ENCODE measurements around the gene OSBPL1A.
A peak's percentile ranks its signal among the peaks of the same experiment; 100 is the strongest.

Gene OSBPL1A

DNA sequence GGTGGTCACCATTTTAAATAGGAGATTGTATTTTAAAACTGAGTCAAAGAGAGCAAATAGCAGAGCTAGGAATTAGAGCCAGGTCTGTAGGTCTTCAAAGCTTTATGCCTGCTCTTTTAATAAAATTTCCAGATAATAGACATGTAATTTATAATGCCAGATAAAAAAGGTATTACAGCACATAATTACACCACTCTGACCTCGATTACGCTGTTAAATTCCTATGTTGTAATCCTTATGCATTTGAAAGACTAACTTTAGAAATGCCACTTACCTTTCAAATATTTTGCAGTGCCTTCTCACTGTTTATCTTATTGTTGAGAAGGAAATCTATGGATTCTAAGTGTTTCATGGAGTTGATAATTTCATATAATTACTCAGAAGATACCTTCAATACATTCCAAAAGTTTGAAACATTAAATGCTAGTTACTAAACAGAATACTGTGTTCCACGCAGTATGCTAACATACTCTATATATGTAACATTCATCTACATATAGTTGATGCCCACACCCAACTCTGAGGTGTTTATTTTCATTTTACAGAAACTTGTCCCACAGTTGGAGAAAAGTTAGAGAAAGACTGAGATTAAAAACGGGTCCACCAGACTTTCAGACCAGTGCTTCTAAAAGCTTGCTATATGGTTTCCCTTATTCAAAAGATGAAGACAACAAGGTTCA is 120.0 kb downstream of the OSBPL1A start:
- Histone ChIP-seq H3K4me1 (ENCODE audit: insufficient read depth, insufficient read length) (no peaks in the 10 kb centered on the region), H3K9ac (ENCODE audit: insufficient read length, low read depth) (no peak overlapping the region), H3K36me3 (ENCODE audit: insufficient read depth, insufficient read length, low read length) (no peaks in the 10 kb centered on the region), H3K27me3 (ENCODE audit: insufficient read depth, insufficient read length) (no peaks in the 10 kb centered on the region), H3K9me3 (ENCODE audit: insufficient read depth, low read length) (0 out of 2 replicates have a peak, but pooled peaks cover 8% of the 10 kb centered on the region), H3K4me3 (ENCODE audit: insufficient read length, low read depth) (no peak overlapping the region)
- DNase-seq (ENCODE audit: low read depth, low spot score), result no peak
- TF ChIP-seq ZNF274 (IDR thresholded peaks at IDR 0.05; ENCODE audit: low read depth, low read length), result no peak
- no peak for TF ChIP-seq SUZ12 (IDR thresholded peaks at IDR 0.05; ENCODE audit: extremely low read depth, insufficient read depth, insufficient read length)
- no peak for TF ChIP-seq YY1 (IDR thresholded peaks at IDR 0.05; ENCODE audit: insufficient read depth, insufficient read length)

DNA sequence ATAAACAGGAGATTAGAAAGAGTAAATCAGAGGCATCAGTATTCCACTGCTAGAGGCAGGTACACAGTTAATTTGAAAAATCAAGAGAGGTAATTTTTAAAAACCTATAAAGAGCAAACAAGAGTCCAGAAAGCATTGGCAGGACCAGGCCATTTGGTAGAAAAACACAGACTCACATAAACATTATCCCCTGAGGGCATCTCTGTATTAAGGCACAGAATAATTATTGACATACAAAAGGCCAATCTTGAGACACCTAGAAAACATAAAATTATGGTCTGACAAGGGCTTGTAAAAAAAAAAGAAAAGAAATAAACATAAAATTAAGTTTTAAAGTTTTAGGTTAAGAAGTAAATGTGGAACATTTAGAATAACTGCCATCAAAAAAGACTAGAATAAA is 120.6 kb downstream of the OSBPL1A start:
- Histone ChIP-seq H3K9me3 (ENCODE audit: insufficient read depth, low read length) (0 out of 2 replicates have a peak, but pooled peaks cover 3% of the 10 kb centered on the region), H3K4me3 (ENCODE audit: insufficient read length, low read depth) (no peak overlapping the region), H3K36me3 (ENCODE audit: insufficient read depth, insufficient read length, low read length) (no peaks in the 10 kb centered on the region), H3K4me1 (ENCODE audit: insufficient read depth, insufficient read length) (no peaks in the 10 kb centered on the region), H3K9ac (ENCODE audit: insufficient read length, low read depth) (no peak overlapping the region), H3K27me3 (ENCODE audit: insufficient read depth, insufficient read length) (no peaks in the 10 kb centered on the region)
- DNase-seq (ENCODE audit: low read depth, low spot score), result no peak
- TF ChIP-seq ZNF274 (IDR thresholded peaks at IDR 0.05; ENCODE audit: low read depth, low read length) (no peak), YY1 (IDR thresholded peaks at IDR 0.05; ENCODE audit: insufficient read depth, insufficient read length) (no peak), SUZ12 (IDR thresholded peaks at IDR 0.05; ENCODE audit: extremely low read depth, insufficient read depth, insufficient read length) (no peak)

- DNase-seq (ENCODE audit: low read depth, low spot score), result no peak
- no peak for TF ChIP-seq YY1 (IDR thresholded peaks at IDR 0.05; ENCODE audit: insufficient read depth, insufficient read length)
- no peak overlapping the region for H3K4me3 ChIP-seq (ENCODE audit: insufficient read length, low read depth)
Measured at GRCh38 chr18:24274837-24275236, 122.8 kb downstream of the OSBPL1A start.

DNA sequence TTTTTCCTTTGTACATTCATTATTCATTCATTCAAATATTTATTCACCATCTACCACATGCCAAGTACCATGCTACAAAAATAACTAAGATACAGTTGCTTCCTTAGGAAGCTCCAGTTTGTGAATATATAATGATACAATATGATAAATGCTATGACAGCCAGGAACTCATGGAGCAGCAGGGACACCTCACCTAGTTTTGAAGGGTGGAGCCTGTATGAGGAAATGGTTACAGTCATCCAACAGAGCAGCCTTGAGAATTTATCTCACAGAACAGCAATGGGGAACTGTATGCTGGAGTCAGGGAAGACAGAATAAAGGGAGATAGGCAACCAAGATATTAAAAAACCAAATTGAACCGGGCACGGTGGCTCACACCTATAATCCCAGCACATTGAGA is 124.0 kb downstream of the OSBPL1A start:
- Histone ChIP-seq H3K9ac (ENCODE audit: insufficient read length, low read depth) (no peak overlapping the region), H3K4me3 (ENCODE audit: insufficient read length, low read depth) (no peak overlapping the region), H3K36me3 (ENCODE audit: insufficient read depth, insufficient read length, low read length) (no peaks in the 10 kb centered on the region), H3K27me3 (ENCODE audit: insufficient read depth, insufficient read length) (no peaks in the 10 kb centered on the region), H3K9me3 (ENCODE audit: insufficient read depth, low read length) (no peaks in the 10 kb centered on the region), H3K4me1 (ENCODE audit: insufficient read depth, insufficient read length) (no peaks in the 10 kb centered on the region)
- DNase-seq (ENCODE audit: low read depth, low spot score), result no peak
- TF ChIP-seq ZNF274 (IDR thresholded peaks at IDR 0.05; ENCODE audit: low read depth, low read length), result no peak
- TF ChIP-seq YY1 (IDR thresholded peaks at IDR 0.05; ENCODE audit: insufficient read depth, insufficient read length), result no peak
- no peak for TF ChIP-seq SUZ12 (IDR thresholded peaks at IDR 0.05; ENCODE audit: extremely low read depth, insufficient read depth, insufficient read length)

More at GRCh38 chr18:24274837-24275236, 122.8 kb downstream of the OSBPL1A start:
- Histone ChIP-seq H3K36me3 (ENCODE audit: insufficient read depth, insufficient read length, low read length) (no peaks in the 10 kb centered on the region), H3K27me3 (ENCODE audit: insufficient read depth, insufficient read length) (no peaks in the 10 kb centered on the region), H3K9me3 (ENCODE audit: insufficient read depth, low read length) (no peaks in the 10 kb centered on the region), H3K9ac (ENCODE audit: insufficient read length, low read depth) (no peak overlapping the region), H3K4me1 (ENCODE audit: insufficient read depth, insufficient read length) (no peaks in the 10 kb centered on the region)

- Histone ChIP-seq H3K4me3 (ENCODE audit: insufficient read length, low read depth) (peak overlapping the region; percentile 69), H3K4me1 (ENCODE audit: insufficient read depth, insufficient read length) (no peaks in the 10 kb centered on the region), H3K9ac (ENCODE audit: insufficient read length, low read depth) (peak overlapping the region; percentile 85), H3K9me3 (ENCODE audit: insufficient read depth, low read length) (no peaks in the 10 kb centered on the region), H3K36me3 (ENCODE audit: insufficient read depth, insufficient read length, low read length) (no peaks in the 10 kb centered on the region), H3K27me3 (ENCODE audit: insufficient read depth, insufficient read length) (no peaks in the 10 kb centered on the region)
- TF ChIP-seq ZNF274 (IDR thresholded peaks at IDR 0.05; ENCODE audit: low read depth, low read length) (no peak), SUZ12 (IDR thresholded peaks at IDR 0.05; ENCODE audit: extremely low read depth, insufficient read depth, insufficient read length) (no peak), YY1 (IDR thresholded peaks at IDR 0.05; ENCODE audit: insufficient read depth, insufficient read length) (no peak)
- no peak for DNase-seq (ENCODE audit: low read depth, low spot score)
Measured at GRCh38 chr18:24272229-24272525, 125.4 kb downstream of the OSBPL1A start.

DNA sequence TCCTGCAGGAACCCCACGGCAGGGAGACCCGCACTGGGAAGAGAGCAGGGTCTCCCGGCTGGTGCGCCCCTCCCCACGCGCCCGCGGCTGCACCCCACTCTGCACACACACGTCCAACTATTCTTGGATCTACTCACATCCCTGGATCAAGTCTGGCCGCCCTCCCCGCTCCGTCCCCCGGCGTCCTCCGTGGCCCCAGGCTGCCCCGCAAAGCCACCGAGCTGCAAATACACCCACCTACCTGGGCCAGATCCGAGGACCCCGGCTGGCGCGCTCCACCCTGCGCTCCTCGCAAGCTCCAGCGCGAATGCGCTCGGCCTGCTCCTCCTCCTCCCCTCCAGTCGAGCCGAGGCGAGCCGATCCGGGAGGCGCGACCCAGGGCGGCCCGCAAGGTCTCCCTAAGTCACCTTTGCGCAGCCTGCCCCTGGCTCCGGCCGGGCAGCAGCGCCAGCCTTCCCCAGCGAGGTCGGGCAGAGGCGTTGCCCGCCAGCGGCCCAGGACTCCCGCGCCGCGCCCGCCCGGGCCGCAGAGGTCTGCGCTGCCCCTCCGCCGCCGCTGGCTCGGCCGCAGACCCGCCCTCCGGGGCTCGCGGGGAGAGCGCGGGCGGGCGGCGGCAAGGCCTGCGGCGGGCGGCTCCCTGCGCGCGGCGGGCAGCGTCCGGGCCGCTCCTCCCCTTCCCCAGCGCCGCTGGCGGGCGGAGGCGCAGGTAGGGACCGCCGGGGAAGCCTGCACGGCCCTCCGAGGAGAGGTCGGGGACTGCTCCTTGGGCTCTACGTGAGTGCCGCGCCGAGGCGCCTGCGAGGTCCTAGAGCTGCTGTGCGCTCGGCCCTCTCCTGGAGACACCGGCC is 126.0 kb downstream of the OSBPL1A start:
- peak overlapping the region; percentile 85 for H3K9ac ChIP-seq (ENCODE audit: insufficient read length, low read depth)
- TF ChIP-seq SUZ12 (IDR thresholded peaks at IDR 0.05; ENCODE audit: extremely low read depth, insufficient read depth, insufficient read length), result no peak
- no peaks in the 10 kb centered on the region for H3K36me3 ChIP-seq (ENCODE audit: insufficient read depth, insufficient read length, low read length)
- DNase-seq (ENCODE audit: low read depth, low spot score), result peak; percentile 85
- H3K27me3 ChIP-seq (ENCODE audit: insufficient read depth, insufficient read length), result no peaks in the 10 kb centered on the region
- H3K4me3 ChIP-seq (ENCODE audit: insufficient read length, low read depth), result peak overlapping the region; percentile 69
- no peaks in the 10 kb centered on the region for H3K9me3 ChIP-seq (ENCODE audit: insufficient read depth, low read length)
- no peaks in the 10 kb centered on the region for H3K4me1 ChIP-seq (ENCODE audit: insufficient read depth, insufficient read length)

DNA sequence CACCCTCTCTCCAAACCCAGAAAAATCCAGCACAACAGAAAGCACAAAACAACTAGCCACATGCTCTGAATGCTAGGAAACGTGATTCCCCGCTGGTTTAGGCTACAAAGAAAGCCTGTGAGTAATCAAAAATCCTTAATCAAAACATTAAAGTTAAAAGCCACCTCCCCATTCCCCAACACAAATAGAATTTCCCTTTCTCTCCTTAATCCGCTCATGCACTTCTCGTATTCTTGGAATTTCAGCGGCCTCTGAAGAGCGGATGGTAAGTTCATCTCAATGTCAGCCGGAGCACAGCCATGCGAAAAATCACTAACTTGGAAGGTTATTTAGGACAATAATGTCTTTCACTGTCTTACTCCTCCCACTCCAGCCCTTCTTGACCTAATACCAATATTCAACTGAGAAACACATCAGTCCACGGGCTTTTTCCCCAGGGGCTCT is 126.7 kb downstream of the OSBPL1A start:
- Histone ChIP-seq H3K4me3 (ENCODE audit: insufficient read length, low read depth) (peak overlapping the region; percentile 69), H3K36me3 (ENCODE audit: insufficient read depth, insufficient read length, low read length) (no peaks in the 10 kb centered on the region), H3K9me3 (ENCODE audit: insufficient read depth, low read length) (no peaks in the 10 kb centered on the region), H3K4me1 (ENCODE audit: insufficient read depth, insufficient read length) (no peaks in the 10 kb centered on the region), H3K9ac (ENCODE audit: insufficient read length, low read depth) (peak overlapping the region; percentile 85), H3K27me3 (ENCODE audit: insufficient read depth, insufficient read length) (no peaks in the 10 kb centered on the region)
- peak; percentile 2 for DNase-seq (ENCODE audit: low read depth, low spot score)
- TF ChIP-seq SUZ12 (IDR thresholded peaks at IDR 0.05; ENCODE audit: extremely low read depth, insufficient read depth, insufficient read length), result no peak
- no peak for TF ChIP-seq YY1 (IDR thresholded peaks at IDR 0.05; ENCODE audit: insufficient read depth, insufficient read length)
- no peak for TF ChIP-seq ZNF274 (IDR thresholded peaks at IDR 0.05; ENCODE audit: low read depth, low read length)
